ENCODE data around the gene TARBP2.
A peak's percentile ranks its signal among the peaks of the same experiment; 100 is the strongest.
"Not testable (repeated sequence)": the region's sequence is repeated elsewhere in the genome, so short reads cannot be mapped to it uniquely, and the experiment has no call there.

Gene TARBP2

GRCh38 chr12:53536962-53537361 is 35.9 kb downstream of the TARBP2 start:
- Mint-ChIP-seq H3K27ac (no peak overlapping the region), H3K27me3 (no peaks in the 10 kb centered on the region), H3K4me1 (ENCODE audit: low read depth) (no peaks in the 10 kb centered on the region), H3K9me3 (no peaks in the 10 kb centered on the region), H3K36me3 (ENCODE audit: low read depth) (peaks cover 48% of the 10 kb centered on the region), H3K4me3 (no peak overlapping the region)

DNA sequence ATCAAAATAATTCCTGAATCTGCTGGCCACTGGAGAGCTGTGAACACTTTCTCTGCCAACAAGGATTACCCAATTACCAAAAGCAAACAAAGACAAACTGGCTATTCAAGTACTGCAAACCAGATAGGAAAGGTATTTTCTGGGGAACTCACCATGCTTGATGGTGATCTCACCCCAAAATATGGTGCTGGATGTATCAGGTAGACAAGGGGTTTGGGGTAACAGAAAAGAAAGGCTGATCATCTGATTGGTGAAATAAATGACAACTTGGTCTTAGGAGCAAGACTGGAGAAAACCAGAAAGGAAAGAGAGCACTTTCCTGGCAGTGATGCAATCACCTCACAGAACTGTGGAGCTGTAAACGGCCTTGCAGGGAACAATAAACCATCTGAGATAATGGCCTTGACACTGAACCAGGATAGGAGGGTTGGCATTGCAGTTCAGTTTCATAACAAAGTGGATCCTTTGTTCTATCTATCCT is 37.2 kb downstream of the TARBP2 start:
- Mint-ChIP-seq H3K4me1 (ENCODE audit: low read depth) (peaks cover 1% of the 10 kb centered on the region), H3K9me3 (no peaks in the 10 kb centered on the region), H3K27ac (no peak overlapping the region), H3K27me3 (no peaks in the 10 kb centered on the region), H3K36me3 (ENCODE audit: low read depth) (peaks cover 44% of the 10 kb centered on the region), H3K4me3 (no peak overlapping the region)

GRCh38 chr12:53539526-53539925 is 38.4 kb downstream of the TARBP2 start:
- no peak overlapping the region for H3K27ac Mint-ChIP-seq
- H3K4me1 Mint-ChIP-seq (ENCODE audit: low read depth): peaks cover 12% of the 10 kb centered on the region
- H3K4me3 Mint-ChIP-seq: no peak overlapping the region
- H3K27me3 Mint-ChIP-seq: no peaks in the 10 kb centered on the region
- H3K9me3 Mint-ChIP-seq: no peaks in the 10 kb centered on the region
- H3K36me3 Mint-ChIP-seq (ENCODE audit: low read depth): peaks cover 42% of the 10 kb centered on the region

DNA sequence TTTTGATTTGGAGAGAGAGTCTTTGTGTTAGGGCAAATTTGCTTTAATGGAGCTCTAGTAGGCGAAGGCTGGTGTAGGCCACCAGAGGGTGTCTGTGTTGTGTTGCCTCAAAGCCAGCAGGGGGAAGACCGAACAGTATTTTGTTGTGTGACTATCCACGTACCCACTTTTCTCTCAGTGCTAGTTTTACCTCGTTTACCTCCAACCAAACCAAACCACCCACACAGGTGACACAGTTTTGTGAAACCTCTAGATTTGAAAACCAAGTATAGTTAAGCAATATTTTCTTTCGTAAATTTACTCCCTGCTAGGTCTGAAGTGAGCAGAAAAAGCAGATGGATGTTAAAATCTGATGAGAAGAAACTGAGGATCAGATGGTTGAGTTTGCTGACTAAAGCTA is 42.5 kb downstream of the TARBP2 start:
- Mint-ChIP-seq H3K27ac (peak overlapping the region; percentile 61), H3K4me1 (ENCODE audit: low read depth) (peaks cover 12% of the 10 kb centered on the region), H3K9me3 (no peaks in the 10 kb centered on the region), H3K36me3 (ENCODE audit: low read depth) (peaks cover 25% of the 10 kb centered on the region), H3K27me3 (no peaks in the 10 kb centered on the region), H3K4me3 (no peak overlapping the region)

DNA sequence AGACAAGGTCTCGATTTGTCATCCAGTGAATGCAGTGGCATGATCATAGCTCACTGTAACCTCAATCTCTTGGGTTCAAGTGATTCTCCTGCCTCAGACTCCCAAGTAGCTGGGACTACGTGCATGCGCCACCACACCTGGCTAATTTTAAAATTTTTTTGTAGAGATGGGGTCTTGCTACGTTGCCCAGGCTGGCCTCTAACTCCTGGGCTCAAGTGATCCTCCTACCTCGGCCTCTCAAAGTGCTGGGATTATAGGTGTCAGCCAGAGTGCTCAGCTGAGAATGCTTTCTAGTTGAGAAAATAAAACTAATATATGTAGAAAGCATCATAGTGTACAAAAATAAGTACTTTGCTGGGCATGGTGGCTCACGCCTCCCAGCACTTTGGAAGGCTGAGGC is 47.3 kb downstream of the TARBP2 start:
- H3K9me3 Mint-ChIP-seq, H3K27me3 Mint-ChIP-seq, H3K27ac Mint-ChIP-seq: not testable (repeated sequence)

GRCh38 chr12:53550131-53550530 is 49.0 kb downstream of the TARBP2 start:
- not testable (repeated sequence) for H3K9me3 Mint-ChIP-seq; H3K27ac Mint-ChIP-seq; H3K4me1 Mint-ChIP-seq (ENCODE audit: low read depth); H3K27me3 Mint-ChIP-seq; H3K4me3 Mint-ChIP-seq
- H3K36me3 Mint-ChIP-seq (ENCODE audit: low read depth): peaks cover 18% of the 10 kb centered on the region

More for the DNA sequence above, 47.3 kb downstream of the TARBP2 start:
- H3K4me3 Mint-ChIP-seq: not testable (repeated sequence)
- Mint-ChIP-seq H3K36me3 (ENCODE audit: low read depth) (peaks cover 25% of the 10 kb centered on the region), H3K4me1 (ENCODE audit: low read depth) (peaks cover 15% of the 10 kb centered on the region)

GRCh38 chr12:53550595-53550994 is 49.5 kb downstream of the TARBP2 start:
- Mint-ChIP-seq H3K27ac (no peak overlapping the region), H3K9me3 (no peaks in the 10 kb centered on the region), H3K36me3 (ENCODE audit: low read depth) (peaks cover 18% of the 10 kb centered on the region), H3K4me1 (ENCODE audit: low read depth) (peaks cover 5% of the 10 kb centered on the region), H3K4me3 (no peak overlapping the region), H3K27me3 (no peaks in the 10 kb centered on the region)

DNA sequence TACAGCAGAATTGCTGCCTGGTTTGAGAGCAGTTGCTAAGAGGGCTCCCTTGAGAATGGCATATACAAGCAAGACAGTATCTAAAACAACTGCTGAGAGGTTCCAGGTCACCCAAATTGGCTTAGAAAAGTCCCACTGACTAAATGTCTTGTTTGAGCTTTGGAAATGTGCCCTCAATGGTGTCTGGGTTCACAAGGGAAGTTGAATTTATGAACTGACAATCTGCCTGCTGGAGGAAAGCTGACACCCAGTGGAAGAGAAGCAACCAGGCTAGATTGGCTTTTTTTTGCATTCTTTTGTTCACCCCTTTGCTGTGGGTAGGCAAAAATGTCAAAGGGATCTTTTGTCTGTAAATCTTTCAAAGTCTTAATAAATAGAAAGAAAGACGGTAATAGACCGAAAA is 50.8 kb downstream of the TARBP2 start:
- no peak overlapping the region for H3K27ac Mint-ChIP-seq

GRCh38 chr12:53552361-53553327 is 51.6 kb downstream of the TARBP2 start:
- no peaks in the 10 kb centered on the region for H3K9me3 Mint-ChIP-seq
- H3K27ac Mint-ChIP-seq: no peak overlapping the region
- H3K4me3 Mint-ChIP-seq: no peak overlapping the region
- H3K36me3 Mint-ChIP-seq (ENCODE audit: low read depth): peaks cover 18% of the 10 kb centered on the region
- no peaks in the 10 kb centered on the region for H3K27me3 Mint-ChIP-seq
- H3K4me1 Mint-ChIP-seq (ENCODE audit: low read depth): peaks cover 5% of the 10 kb centered on the region

More for the DNA sequence above, 50.8 kb downstream of the TARBP2 start:
- peaks cover 18% of the 10 kb centered on the region for H3K36me3 Mint-ChIP-seq (ENCODE audit: low read depth)
- H3K9me3 Mint-ChIP-seq: no peaks in the 10 kb centered on the region
- H3K4me1 Mint-ChIP-seq (ENCODE audit: low read depth): peaks cover 5% of the 10 kb centered on the region
- no peak overlapping the region for H3K4me3 Mint-ChIP-seq
- no peaks in the 10 kb centered on the region for H3K27me3 Mint-ChIP-seq
